HCEC 1CT (cell line): Measurements from ENCODE around the gene CYFIP1.

Experiments used
- DNase-seq: peaks from one replicate; pipeline ENCODE4 v3.0.0-alpha.2; 2017

The CYFIP1 gene

GRCh38 chr15:22967084-22967770 is 12.9 kb downstream of the CYFIP1 start:
- DNase-seq: no peak

GRCh38 chr15:22966321-22967083 is 13.7 kb downstream of the CYFIP1 start:
- DNase-seq: no peak

- DNase-seq: no peak
Observed at GRCh38 chr15:22963641-22964040, 16.5 kb downstream of the CYFIP1 start.

GRCh38 chr15:22962611-22963010 is 17.6 kb downstream of the CYFIP1 start:
- no peak for DNase-seq

GRCh38 chr15:22961762-22962161 is 18.4 kb downstream of the CYFIP1 start:
- DNase-seq: peak; percentile 15

GRCh38 chr15:22960556-22960955 is 19.6 kb downstream of the CYFIP1 start:
- DNase-seq: no peak

- no peak for DNase-seq
Observed at GRCh38 chr15:22960126-22960525, 20.0 kb downstream of the CYFIP1 start.

GRCh38 chr15:22959321-22960101 is 20.7 kb downstream of the CYFIP1 start:
- no peak for DNase-seq

GRCh38 chr15:22958487-22959280 is 21.5 kb downstream of the CYFIP1 start:
- no peak for DNase-seq

GRCh38 chr15:22956978-22957260 is 23.2 kb downstream of the CYFIP1 start:
- DNase-seq: no peak

GRCh38 chr15:22956257-22956977 is 23.8 kb downstream of the CYFIP1 start:
- no peak for DNase-seq

GRCh38 chr15:22955544-22956119 is 24.5 kb downstream of the CYFIP1 start:
- no peak for DNase-seq

- DNase-seq: no peak
Observed at GRCh38 chr15:22954798-22955543, 25.2 kb downstream of the CYFIP1 start.

GRCh38 chr15:22954326-22954725 is 25.8 kb downstream of the CYFIP1 start:
- DNase-seq: no peak

- no peak for DNase-seq
Observed at GRCh38 chr15:22952796-22953579, 27.2 kb downstream of the CYFIP1 start.

GRCh38 chr15:22951381-22952280 is 28.5 kb downstream of the CYFIP1 start:
- no peak for DNase-seq

GRCh38 chr15:22951031-22951380 is 29.2 kb downstream of the CYFIP1 start:
- DNase-seq: no peak

- no peak for DNase-seq
Observed at GRCh38 chr15:22950256-22950990, 29.7 kb downstream of the CYFIP1 start.

- DNase-seq: no peak
Observed at GRCh38 chr15:22949074-22949547, 31.1 kb downstream of the CYFIP1 start.
